Measurements from ENCODE around the gene CDK15.

DNA sequence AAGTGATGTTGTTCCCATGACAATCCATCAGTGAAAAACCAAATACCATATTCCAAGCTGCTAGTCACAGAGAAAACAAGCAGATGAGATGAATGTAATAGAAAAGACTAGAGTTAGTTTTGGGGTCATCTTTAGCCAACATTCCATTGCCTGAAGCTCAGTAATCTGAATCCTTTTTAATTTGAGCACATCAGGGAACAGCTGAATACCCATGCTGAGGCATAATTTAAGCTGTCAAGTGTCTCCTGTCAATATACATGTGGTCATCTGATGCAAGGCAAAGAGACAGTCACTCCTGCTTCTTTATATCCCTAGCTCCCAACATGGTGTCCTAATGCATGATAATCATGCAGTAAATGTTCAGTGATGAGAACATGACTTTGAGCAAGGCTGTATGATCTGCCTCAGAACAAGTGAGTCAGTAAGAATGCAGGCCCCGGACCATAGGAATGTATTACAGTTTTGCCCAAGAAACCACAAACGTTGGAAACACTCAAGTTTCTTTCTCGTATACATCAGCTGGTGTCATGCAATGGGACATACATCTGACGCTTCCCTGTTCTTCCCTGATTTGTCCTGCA lies 48.0 kb downstream of the CDK15 start:
- TF ChIP-seq ZNF146 (tag by site-specific recombination; IDR thresholded peaks at IDR 0.05) (no peak), TCF7L2 (IDR thresholded peaks at IDR 0.05; ENCODE audit: borderline replicate concordance, low read depth, low read length) (no peak), ZNF24 (tag by site-specific recombination; IDR thresholded peaks at IDR 0.05) (no peak), RBAK (tag by site-specific recombination; IDR thresholded peaks at IDR 0.05) (no peak), ZNF670 (tag by site-specific recombination; IDR thresholded peaks at IDR 0.05; ENCODE audit: low read depth) (no peak), ZNF366 (tag by site-specific recombination; conservative IDR thresholded peaks at IDR 0.05) (no peak), ZNF423 (tag by site-specific recombination; IDR thresholded peaks at IDR 0.05) (no peak), ZNF530 (tag by site-specific recombination; IDR thresholded peaks at IDR 0.05; ENCODE audit: low read depth) (no peak), SP7 (tag by site-specific recombination; IDR thresholded peaks at IDR 0.05) (no peak)
- TF ChIP-seq, protein P1, sequence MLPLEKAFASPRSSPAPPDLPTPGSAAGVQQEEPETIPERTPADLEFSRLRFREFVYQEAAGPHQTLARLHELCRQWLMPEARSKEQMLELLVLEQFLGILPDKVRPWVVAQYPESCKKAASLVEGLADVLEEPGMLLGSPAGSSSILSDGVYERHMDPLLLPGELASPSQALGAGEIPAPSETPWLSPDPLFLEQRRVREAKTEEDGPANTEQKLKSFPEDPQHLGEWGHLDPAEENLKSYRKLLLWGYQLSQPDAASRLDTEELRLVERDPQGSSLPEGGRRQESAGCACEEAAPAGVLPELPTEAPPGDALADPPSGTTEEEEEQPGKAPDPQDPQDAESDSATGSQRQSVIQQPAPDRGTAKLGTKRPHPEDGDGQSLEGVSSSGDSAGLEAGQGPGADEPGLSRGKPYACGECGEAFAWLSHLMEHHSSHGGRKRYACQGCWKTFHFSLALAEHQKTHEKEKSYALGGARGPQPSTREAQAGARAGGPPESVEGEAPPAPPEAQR (tag by site-specific recombination; IDR thresholded peaks at IDR 0.05), result no peak
- TF ChIP-seq, protein P2, sequence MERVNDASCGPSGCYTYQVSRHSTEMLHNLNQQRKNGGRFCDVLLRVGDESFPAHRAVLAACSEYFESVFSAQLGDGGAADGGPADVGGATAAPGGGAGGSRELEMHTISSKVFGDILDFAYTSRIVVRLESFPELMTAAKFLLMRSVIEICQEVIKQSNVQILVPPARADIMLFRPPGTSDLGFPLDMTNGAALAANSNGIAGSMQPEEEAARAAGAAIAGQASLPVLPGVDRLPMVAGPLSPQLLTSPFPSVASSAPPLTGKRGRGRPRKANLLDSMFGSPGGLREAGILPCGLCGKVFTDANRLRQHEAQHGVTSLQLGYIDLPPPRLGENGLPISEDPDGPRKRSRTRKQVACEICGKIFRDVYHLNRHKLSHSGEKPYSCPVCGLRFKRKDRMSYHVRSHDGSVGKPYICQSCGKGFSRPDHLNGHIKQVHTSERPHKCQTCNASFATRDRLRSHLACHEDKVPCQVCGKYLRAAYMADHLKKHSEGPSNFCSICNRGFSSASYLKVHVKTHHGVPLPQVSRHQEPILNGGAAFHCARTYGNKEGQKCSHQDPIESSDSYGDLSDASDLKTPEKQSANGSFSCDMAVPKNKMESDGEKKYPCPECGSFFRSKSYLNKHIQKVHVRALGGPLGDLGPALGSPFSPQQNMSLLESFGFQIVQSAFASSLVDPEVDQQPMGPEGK (tag by site-specific recombination; IDR thresholded peaks at IDR 0.05), result no peak
- TF ChIP-seq, protein P3, sequence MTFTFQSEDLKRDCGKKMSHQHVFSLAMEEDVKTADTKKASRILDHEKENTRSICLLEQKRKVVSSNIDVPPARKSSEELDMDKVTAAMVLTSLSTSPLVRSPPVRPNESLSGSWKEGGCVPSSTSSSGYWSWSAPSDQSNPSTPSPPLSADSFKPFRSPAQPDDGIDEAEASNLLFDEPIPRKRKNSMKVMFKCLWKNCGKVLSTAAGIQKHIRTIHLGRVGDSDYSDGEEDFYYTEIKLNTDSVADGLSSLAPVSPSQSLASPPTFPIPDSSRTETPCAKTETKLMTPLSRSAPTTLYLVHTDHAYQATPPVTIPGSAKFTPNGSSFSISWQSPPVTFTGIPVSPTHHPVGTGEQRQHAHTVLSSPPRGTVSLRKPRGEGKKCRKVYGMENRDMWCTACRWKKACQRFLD (tag by site-specific recombination; IDR thresholded peaks at IDR 0.05), result no peak
- TF ChIP-seq, protein P4, sequence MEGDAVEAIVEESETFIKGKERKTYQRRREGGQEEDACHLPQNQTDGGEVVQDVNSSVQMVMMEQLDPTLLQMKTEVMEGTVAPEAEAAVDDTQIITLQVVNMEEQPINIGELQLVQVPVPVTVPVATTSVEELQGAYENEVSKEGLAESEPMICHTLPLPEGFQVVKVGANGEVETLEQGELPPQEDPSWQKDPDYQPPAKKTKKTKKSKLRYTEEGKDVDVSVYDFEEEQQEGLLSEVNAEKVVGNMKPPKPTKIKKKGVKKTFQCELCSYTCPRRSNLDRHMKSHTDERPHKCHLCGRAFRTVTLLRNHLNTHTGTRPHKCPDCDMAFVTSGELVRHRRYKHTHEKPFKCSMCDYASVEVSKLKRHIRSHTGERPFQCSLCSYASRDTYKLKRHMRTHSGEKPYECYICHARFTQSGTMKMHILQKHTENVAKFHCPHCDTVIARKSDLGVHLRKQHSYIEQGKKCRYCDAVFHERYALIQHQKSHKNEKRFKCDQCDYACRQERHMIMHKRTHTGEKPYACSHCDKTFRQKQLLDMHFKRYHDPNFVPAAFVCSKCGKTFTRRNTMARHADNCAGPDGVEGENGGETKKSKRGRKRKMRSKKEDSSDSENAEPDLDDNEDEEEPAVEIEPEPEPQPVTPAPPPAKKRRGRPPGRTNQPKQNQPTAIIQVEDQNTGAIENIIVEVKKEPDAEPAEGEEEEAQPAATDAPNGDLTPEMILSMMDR (tag by site-specific recombination; IDR thresholded peaks at IDR 0.05), result no peak

Data from HEK293 (cell line).